HCT116 (cell line): ENCODE data around the gene KANK2. TPM values are rescaled to one million over a fixed set of nuclear protein-coding genes. Genes with fewer than 3 reads are reported as not detected.

ENCODE experiments used
- ATAC-seq: fragments of 200-7000 bp; cut with Tn5 transposase; 2 replicates; pipeline ENCODE4 v1.9.1; 2020; ENCODE audit warnings: mild to moderate bottlenecking, moderate library complexity
- BruUV-seq: library from RNA; stranded (reverse); fragments of 400-500 nt; replicated peaks from 2 replicates; lab custom pipeline; 2021; lab: Mats Ljungman, UMichigan
- CTCF ChIA-PET: fragments of 300-600 bp; sonication (Branson Sonifier 250); formaldehyde crosslinking; loops from one replicate; lab custom pipeline; 2021; ENCODE audit warnings: antibody characterized with exemption; lab: Charles Lee
- POLR2A ChIA-PET: fragments of 300-600, 350-600 bp; sonication (Branson Sonifier 250); formaldehyde crosslinking; loops from one replicate; lab custom pipeline; 2021; ENCODE audit warnings: antibody characterized with exemption; lab: Charles Lee
- RAD21 ChIA-PET, 2 experiments: fragments of 300-600 bp; sonication (Branson Sonifier 250); formaldehyde crosslinking; loops; one replicate each; lab custom pipeline; 2023; ENCODE audit warnings: low total read pairs in 2 of 2; ENCODE audit not compliant: uncharacterized antibody in 2 of 2, unreplicated experiment in 2 of 2, low non-redundant PET in 1 of 2; lab: Charles Lee
- DNase-seq: peaks from one replicate; pipeline ENCODE4 v3.0.0-alpha.2; 2010; ENCODE audit warnings: low read depth, low spot score
- H2AFZ ChIP-seq: fragments of 200-600 bp; shearing (Covaris generic), sonication (generic); 2 replicates; pipeline ENCODE4 v1.6.1; 2017; ENCODE audit warnings: low read depth, mixed run types, mixed read lengths, antibody characterized with exemption, low read length; ENCODE audit not compliant: poor library complexity, severe bottlenecking
- H3K27ac ChIP-seq: 2 replicates; pipeline ENCODE4 v1.5.1; 2012; ENCODE audit warnings: low read depth, low read length
- H3K27me3 ChIP-seq: fragments of 200-600 bp; sonication (generic); 2 replicates; pipeline ENCODE4 v1.6.1; 2016; ENCODE audit warnings: mixed run types, low read length, mixed read lengths; ENCODE audit not compliant: insufficient read depth
- H3K36me3 ChIP-seq, 2 experiments: fragments of 200-500 bp in 1 of 2; fragments of 200-600 bp in 1 of 2; sonication (Bioruptor generic) in 1 of 2; sonication (generic) in 1 of 2; 2 replicates each; pipeline versions ENCODE4 v1.5.1 to v1.6.1; 2014 to 2016; ENCODE audit warnings: low read length in 2 of 2, inconsistent platforms in 1 of 2, mixed read lengths in 1 of 2, mixed run types in 1 of 2; ENCODE audit not compliant: insufficient read depth in 2 of 2, control insufficient read depth in 1 of 2
- H3K4me1 ChIP-seq, 2 experiments: fragments of 200-600 bp in 1 of 2; sonication (generic) in 1 of 2; 2 replicates each; pipeline versions ENCODE4 v1.5.1 to v1.6.1; 2012 to 2017; ENCODE audit warnings: low read length in 2 of 2, inconsistent platforms in 1 of 2, mild to moderate bottlenecking in 1 of 2, mixed read lengths in 1 of 2, mixed run types in 1 of 2, moderate library complexity in 1 of 2; ENCODE audit not compliant: insufficient read depth in 2 of 2, control insufficient read depth in 1 of 2
- H3K4me2 ChIP-seq: fragments of 200-600 bp; sonication (generic); 2 replicates; pipeline ENCODE4 v1.6.1; 2017; ENCODE audit warnings: mixed run types, low read length, mixed read lengths
- H3K4me3 ChIP-seq, 2 experiments: fragments of 200-600 bp in 1 of 2; sonication (generic) in 1 of 2; replicated peaks in 1 of 2; 2 replicates each; pipeline ENCODE4 v1.5.1; 2011 to 2016; ENCODE audit warnings: low read length in 2 of 2, control low read depth in 1 of 2, low read depth in 1 of 2, mild to moderate bottlenecking in 1 of 2, mixed read lengths in 1 of 2, mixed run types in 1 of 2
- H3K79me2 ChIP-seq: fragments of 200-600 bp; sonication (generic); 2 replicates; pipeline ENCODE4 v1.6.1; 2017; ENCODE audit warnings: mild to moderate bottlenecking, mixed run types, low read length, moderate library complexity, mixed read lengths; ENCODE audit not compliant: insufficient read depth
- H3K9ac ChIP-seq: fragments of 200-600 bp; sonication (generic); 2 replicates; pipeline ENCODE4 v1.6.1; 2016; ENCODE audit warnings: low read length, mixed read lengths
- H3K9me2 ChIP-seq: fragments of 200-600 bp; sonication (generic), shearing (Covaris generic); 2 replicates; pipeline ENCODE4 v1.6.1; 2017; ENCODE audit warnings: mixed run types, mild to moderate bottlenecking, moderate library complexity; ENCODE audit not compliant: insufficient read depth
- H3K9me3 ChIP-seq, 2 experiments: fragments of 200-500 bp in 1 of 2; fragments of 200-600 bp in 1 of 2; sonication (Bioruptor generic) in 1 of 2; sonication (generic) in 1 of 2; 2 replicates each; pipeline ENCODE4 v1.6.1; 2014 to 2017; ENCODE audit warnings: low read length in 2 of 2, mixed read lengths in 2 of 2, inconsistent platforms in 1 of 2, low read depth in 1 of 2, mild to moderate bottlenecking in 1 of 2, mixed run types in 1 of 2, moderate library complexity in 1 of 2; ENCODE audit not compliant: control insufficient read depth in 1 of 2, insufficient read depth in 1 of 2
- H4K20me1 ChIP-seq: fragments of 200-600 bp; sonication (generic), shearing (Covaris generic); 2 replicates; pipeline ENCODE4 v1.6.1; 2017; ENCODE audit warnings: mixed run types, mild to moderate bottlenecking, moderate library complexity; ENCODE audit not compliant: insufficient read depth
- CBX3 ChIP-seq: IDR thresholded peaks from 2 replicates; pipeline ENCODE4 v1.6.1; 2012; ENCODE audit warnings: low read depth
- CEBPB ChIP-seq: IDR thresholded peaks from 2 replicates; pipeline ENCODE4 v1.6.1; 2012; ENCODE audit warnings: low read depth
- EGR1 ChIP-seq: IDR thresholded peaks from 2 replicates; pipeline ENCODE4 v1.6.1; 2012; ENCODE audit warnings: low read depth
- EZH2 ChIP-seq: fragments of 200-600 bp; sonication (generic); IDR thresholded peaks from 2 replicates; pipeline ENCODE4 v1.6.1; 2017; ENCODE audit warnings: antibody characterized with exemption, mixed run types
- EZH2phosphoT487 ChIP-seq: fragments of 200-600 bp; IDR thresholded peaks from 2 replicates; pipeline ENCODE4 v1.6.1; 2018; ENCODE audit warnings: antibody characterized with exemption, borderline replicate concordance
- FOSL1 ChIP-seq: IDR thresholded peaks from 2 replicates; pipeline ENCODE4 v1.6.1; 2012; ENCODE audit warnings: low read depth
- JUND ChIP-seq: IDR thresholded peaks from 2 replicates; pipeline ENCODE4 v1.6.1; 2012
- POLR2AphosphoS5 ChIP-seq: IDR thresholded peaks from 2 replicates; pipeline ENCODE4 v1.6.1; 2011; ENCODE audit warnings: mild to moderate bottlenecking, low read depth, low read length, moderate library complexity
- RAD21 ChIP-seq: IDR thresholded peaks from 2 replicates; pipeline ENCODE4 v1.6.1; 2012; ENCODE audit warnings: low read depth, mild to moderate bottlenecking
- SIN3A ChIP-seq: IDR thresholded peaks from 2 replicates; pipeline ENCODE4 v1.6.1; 2012; ENCODE audit warnings: low read depth
- SP1 ChIP-seq: IDR thresholded peaks from 2 replicates; pipeline ENCODE4 v1.6.1; 2012; ENCODE audit warnings: low read depth
- SRF ChIP-seq: IDR thresholded peaks from 2 replicates; pipeline ENCODE4 v1.6.1; 2012; ENCODE audit warnings: low read depth
- TCF7L2 ChIP-seq: IDR thresholded peaks from 2 replicates; pipeline ENCODE4 v1.7.0; 2011; ENCODE audit warnings: borderline replicate concordance, inconsistent platforms; ENCODE audit not compliant: insufficient read depth, insufficient read length; ENCODE audit errors: extremely low read depth
- ZBTB33 ChIP-seq: IDR thresholded peaks from 2 replicates; pipeline ENCODE4 v1.6.1; 2011; ENCODE audit warnings: mild to moderate bottlenecking, low read length, moderate library complexity; ENCODE audit not compliant: insufficient replicate concordance; ENCODE audit errors: extremely low read depth
- ZFX ChIP-seq: fragments of 450-650 bp; IDR thresholded peaks from 2 replicates; pipeline ENCODE4 v1.6.1; 2017
- intact Hi-C: fragments of 100-400 bp; cut with micrococcal nuclease; formaldehyde crosslinking; loops from 2 replicates; pipeline ENCODE4 v1.10.0; 2022
- total RNA-seq: library from RNA; stranded (reverse); gene quantifications from one replicate; pipeline ENCODE4 v1.2.1, GENCODE V29; 2021; ENCODE audit not compliant: unreplicated experiment
- TF ChIP-seq, protein P1 (sequence below), 3 experiments: fragments of 200-600 bp in 1 of 3; sonication (generic) in 1 of 3; IDR thresholded peaks in 2 of 3; conservative IDR thresholded peaks in 1 of 3; 2 replicates each; pipeline ENCODE4 v1.5.1; 2012 to 2017; ENCODE audit warnings: low read depth in 2 of 3, low read length in 2 of 3, antibody characterized with exemption in 1 of 3, borderline replicate concordance in 1 of 3, control low read depth in 1 of 3, mild to moderate bottlenecking in 1 of 3, mixed read lengths in 1 of 3, mixed run types in 1 of 3, moderate library complexity in 1 of 3; ENCODE audit not compliant: insufficient read depth in 1 of 3

The KANK2 gene
- total RNA-seq, 1 experiment from 2014 or later: 43.6 TPM

DNA sequence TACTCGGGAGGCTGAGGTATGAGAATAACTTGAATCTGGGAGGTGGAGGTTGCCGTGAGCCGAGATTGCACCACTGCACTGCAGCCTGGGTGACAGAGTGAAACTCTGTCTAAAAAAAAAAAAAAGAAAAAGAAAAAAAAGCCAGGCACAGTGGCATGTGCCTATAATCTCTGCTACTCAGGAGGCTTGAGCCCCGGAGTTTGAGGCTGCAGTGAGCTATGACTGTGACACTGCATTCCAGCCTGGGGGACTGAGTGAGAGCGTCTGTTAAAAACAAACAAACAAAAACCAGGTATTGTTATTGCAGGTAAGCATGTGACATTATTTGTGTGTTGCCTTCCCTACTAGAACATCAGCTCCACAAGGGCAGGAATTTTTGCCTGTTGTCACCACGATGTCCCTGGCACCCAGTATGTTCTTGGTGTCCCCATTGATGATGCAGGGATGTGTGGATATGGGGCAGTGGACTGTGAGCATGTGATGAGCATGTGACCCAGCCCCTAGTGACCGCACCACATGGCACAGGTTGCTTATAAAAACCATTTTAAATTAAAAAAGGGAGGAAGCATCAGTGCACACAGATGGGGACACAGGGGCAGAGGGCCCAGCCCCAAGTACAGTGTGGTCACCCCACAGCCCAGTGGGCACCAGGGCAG, 1.6 kb upstream of the KANK2 start:
- Histone ChIP-seq H3K9me2 (no peaks in the 10 kb centered on the region), H3K4me1 (peaks cover 22 to 36% of the 10 kb centered on the region in 2 experiments), H3K9ac (no peak overlapping the region), H2AFZ (no peak overlapping the region), H3K27me3 (no peaks in the 10 kb centered on the region), H3K9me3 (no peaks in the 10 kb centered on the region), H4K20me1 (no peaks in the 10 kb centered on the region), H3K4me2 (no peak overlapping the region), H3K36me3 (peaks cover 0 to 3% of the 10 kb centered on the region in 2 experiments; a peak in 1 of 4 replicates), H3K79me2 (0 out of 2 replicates have a peak, but pooled peaks cover 2% of the 10 kb centered on the region), H3K27ac (peak overlapping the region; percentile 81; the same call in 1 of the 2 replicates), H3K4me3 (no peak overlapping the region)
- RAD21 ChIA-PET: no interaction called here
- CTCF ChIA-PET: interaction anchor here (1.3 kb wide), 1 partner anchor 61 kb away, joined by 4 read pairs; no protein-coding TSS in a partner anchor
- no TSS peak for BruUV-seq
- intact Hi-C loops: no loop called here
- no peak for TF ChIP-seq RAD21
- TF ChIP-seq TCF7L2: no peak
- TF ChIP-seq CEBPB: no peak
- ATAC-seq (no peak), DNase-seq (no peak)
- POLR2A ChIA-PET: interaction anchor here (1.4 kb wide), 1 partner anchor 55 kb away, joined by 3 read pairs; no protein-coding TSS in a partner anchor

DNA sequence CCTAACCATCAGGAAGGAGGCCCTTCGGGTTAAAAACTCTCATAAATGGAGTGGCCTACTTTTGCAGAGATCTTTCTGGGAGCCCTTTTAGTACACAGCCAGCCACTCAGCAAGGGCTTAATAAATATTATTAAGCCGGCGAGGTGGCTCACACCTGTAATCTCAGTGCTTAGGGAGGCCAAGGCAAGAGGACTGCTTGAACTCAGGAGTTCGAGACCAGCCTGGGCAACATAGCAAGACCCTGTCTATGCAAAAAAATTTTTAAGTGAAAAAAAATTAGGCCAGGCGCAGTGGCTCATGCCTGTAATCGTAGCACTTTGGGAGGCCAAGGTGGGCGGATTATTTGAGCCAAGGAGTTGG, 810 bp upstream of the KANK2 start:
- ChIA-PET RAD21 (interaction anchor here in 1 of 2 experiments (0.9 kb wide), 1 partner anchor 103 kb away, joined by 3 read pairs; no protein-coding TSS in a partner anchor), CTCF (interaction anchor here (1.0 to 1.3 kb wide), 3 partner anchors 56 to 72 kb away, joined by 3 to 5 read pairs (median 4); no protein-coding TSS in a partner anchor), POLR2A (interaction anchor here (1.0 to 1.4 kb wide), 3 partner anchors 54 to 60 kb away, joined by 3 to 10 read pairs (median 3); no protein-coding TSS in a partner anchor)
- Histone ChIP-seq H3K9me2 (no peaks in the 10 kb centered on the region), H3K9ac (peak overlapping the region; percentile 66), H4K20me1 (no peaks in the 10 kb centered on the region), H3K79me2 (0 out of 2 replicates have a peak, but pooled peaks cover 2% of the 10 kb centered on the region), H3K27me3 (no peaks in the 10 kb centered on the region), H3K36me3 (peaks cover 0 to 3% of the 10 kb centered on the region in 2 experiments; a peak in 1 of 4 replicates), H3K27ac (peak overlapping the region; percentile 81), H3K4me1 (peaks cover 18 to 28% of the 10 kb centered on the region in 2 experiments), H3K4me3 (peak overlapping the region in 1 of 2 experiments; percentile 63; a peak in 2 of 4 replicates), H2AFZ (no peak overlapping the region)
- intact Hi-C loops: no loop called here
- DNase-seq (no peak), ATAC-seq (no peak)
- no peak for TF ChIP-seq FOSL1
- TF ChIP-seq, protein P1, sequence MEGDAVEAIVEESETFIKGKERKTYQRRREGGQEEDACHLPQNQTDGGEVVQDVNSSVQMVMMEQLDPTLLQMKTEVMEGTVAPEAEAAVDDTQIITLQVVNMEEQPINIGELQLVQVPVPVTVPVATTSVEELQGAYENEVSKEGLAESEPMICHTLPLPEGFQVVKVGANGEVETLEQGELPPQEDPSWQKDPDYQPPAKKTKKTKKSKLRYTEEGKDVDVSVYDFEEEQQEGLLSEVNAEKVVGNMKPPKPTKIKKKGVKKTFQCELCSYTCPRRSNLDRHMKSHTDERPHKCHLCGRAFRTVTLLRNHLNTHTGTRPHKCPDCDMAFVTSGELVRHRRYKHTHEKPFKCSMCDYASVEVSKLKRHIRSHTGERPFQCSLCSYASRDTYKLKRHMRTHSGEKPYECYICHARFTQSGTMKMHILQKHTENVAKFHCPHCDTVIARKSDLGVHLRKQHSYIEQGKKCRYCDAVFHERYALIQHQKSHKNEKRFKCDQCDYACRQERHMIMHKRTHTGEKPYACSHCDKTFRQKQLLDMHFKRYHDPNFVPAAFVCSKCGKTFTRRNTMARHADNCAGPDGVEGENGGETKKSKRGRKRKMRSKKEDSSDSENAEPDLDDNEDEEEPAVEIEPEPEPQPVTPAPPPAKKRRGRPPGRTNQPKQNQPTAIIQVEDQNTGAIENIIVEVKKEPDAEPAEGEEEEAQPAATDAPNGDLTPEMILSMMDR (IDR thresholded peaks at IDR 0.05 in 2 of 3, conservative IDR thresholded peaks at IDR 0.05 in 1 of 3; ENCODE audit: borderline replicate concordance in 1 of 3, insufficient read depth in 1 of 3, low read depth in 2 of 3, low read length in 2 of 3): no peak
- TF ChIP-seq SIN3A: no peak
- no peak for TF ChIP-seq JUND
- no peak for TF ChIP-seq EZH2phosphoT487
- TF ChIP-seq CBX3: no peak
- TF ChIP-seq ZFX: no peak
- no peak for TF ChIP-seq ZBTB33
- TF ChIP-seq CEBPB: no peak
- no peak for TF ChIP-seq EGR1
- TF ChIP-seq SRF: no peak
- TF ChIP-seq SP1: no peak
- no peak for TF ChIP-seq EZH2
- TF ChIP-seq POLR2AphosphoS5: no peak
- TF ChIP-seq, all 23 proteins: peak for 0
- BruUV-seq: no TSS peak
- Histone ChIP-seq H3K9me3 (no peaks in the 10 kb centered on the region), H3K4me2 (peak overlapping the region; percentile 75)
